Measurements from ENCODE around the gene OR56A5.

Gene OR56A5

GRCh38 chr11:5992604-5993251 lies 24.4 kb upstream of the OR56A5 start:
- DNase-seq (ENCODE audit: low spot score) = peak; percentile 46
- TF ChIP-seq CTCF (IDR thresholded peaks at IDR 0.05; ENCODE audit: extremely low read depth, missing control alignments) = peak; percentile 41

GRCh38 chr11:5992150-5992549 lies 23.9 kb upstream of the OR56A5 start:
- no peak for DNase-seq (ENCODE audit: low spot score)
- no peak for TF ChIP-seq CTCF (IDR thresholded peaks at IDR 0.05; ENCODE audit: extremely low read depth, missing control alignments)

- no peak for TF ChIP-seq CTCF (IDR thresholded peaks at IDR 0.05; ENCODE audit: extremely low read depth, missing control alignments)
- no peak for DNase-seq (ENCODE audit: low spot score)
Measured at GRCh38 chr11:5989203-5989602, 20.9 kb upstream of the OR56A5 start.

- TF ChIP-seq CTCF (IDR thresholded peaks at IDR 0.05; ENCODE audit: extremely low read depth, missing control alignments) = no peak
- DNase-seq (ENCODE audit: low spot score) = no peak
Measured at GRCh38 chr11:5986885-5987284, 18.6 kb upstream of the OR56A5 start, which contains the start of gene OR52L1. OR52L1 (minus strand) TSS chr11:5986985; CDS start chr11:5986930, 55 bp downstream.

GRCh38 chr11:5983443-5983842 lies 15.1 kb upstream of the OR56A5 start:
- no peak for DNase-seq (ENCODE audit: low spot score)
- no peak for TF ChIP-seq CTCF (IDR thresholded peaks at IDR 0.05; ENCODE audit: extremely low read depth, missing control alignments)

- TF ChIP-seq CTCF (IDR thresholded peaks at IDR 0.05; ENCODE audit: extremely low read depth, missing control alignments) = no peak
- DNase-seq (ENCODE audit: low spot score) = no peak
Measured at GRCh38 chr11:5973530-5973929, 5.2 kb upstream of the OR56A5 start.

GRCh38 chr11:5967708-5968107 lies 586 bp downstream of the OR56A5 start:
- TF ChIP-seq CTCF (IDR thresholded peaks at IDR 0.05; ENCODE audit: extremely low read depth, missing control alignments) = no peak
- no peak for DNase-seq (ENCODE audit: low spot score)

Data from GM20000 (cell line).